HG03175 (cell line): Measurements from ENCODE around the gene ADAMTSL1.

ENCODE experiments used
- ATAC-seq: cut with Tn5 transposase; IDR thresholded peaks from one replicate; pipeline ENCODE4 v1.9.1; 2021; ENCODE audit warnings: mild to moderate bottlenecking, moderate library complexity; ENCODE audit not compliant: unreplicated experiment

The ADAMTSL1 gene

GRCh38 chr9:18554244-18554643 is 80.3 kb downstream of the ADAMTSL1 start:
- ATAC-seq: no peak

GRCh38 chr9:18555105-18555883 is 81.3 kb downstream of the ADAMTSL1 start:
- ATAC-seq: no peak

GRCh38 chr9:18564018-18564880 is 90.3 kb downstream of the ADAMTSL1 start:
- no peak for ATAC-seq

- no peak for ATAC-seq
Observed at GRCh38 chr9:18566121-18566520, 92.2 kb downstream of the ADAMTSL1 start.

GRCh38 chr9:18568973-18569372 is 95.0 kb downstream of the ADAMTSL1 start:
- no peak for ATAC-seq

- ATAC-seq: no peak
Observed at GRCh38 chr9:18569941-18570630, 96.1 kb downstream of the ADAMTSL1 start.

- ATAC-seq: no peak
Observed at GRCh38 chr9:18573021-18573556, 99.1 kb downstream of the ADAMTSL1 start.

- ATAC-seq: no peak
Observed at GRCh38 chr9:18575686-18576085, 101.7 kb downstream of the ADAMTSL1 start.

GRCh38 chr9:18579536-18579935 is 105.6 kb downstream of the ADAMTSL1 start:
- ATAC-seq: no peak

- no peak for ATAC-seq
Observed at GRCh38 chr9:18580151-18580550, 106.2 kb downstream of the ADAMTSL1 start.

GRCh38 chr9:18585996-18586395 is 112.0 kb downstream of the ADAMTSL1 start:
- no peak for ATAC-seq

GRCh38 chr9:18588002-18588401 is 114.0 kb downstream of the ADAMTSL1 start:
- no peak for ATAC-seq

- ATAC-seq: no peak
Observed at GRCh38 chr9:18591261-18591660, 117.3 kb downstream of the ADAMTSL1 start.

- ATAC-seq: no peak
Observed at GRCh38 chr9:18594837-18595236, 120.9 kb downstream of the ADAMTSL1 start.

GRCh38 chr9:18595597-18595996 is 121.6 kb downstream of the ADAMTSL1 start:
- ATAC-seq: no peak

- no peak for ATAC-seq
Observed at GRCh38 chr9:18596920-18597319, 123.0 kb downstream of the ADAMTSL1 start.

- no peak for ATAC-seq
Observed at GRCh38 chr9:18598969-18599368, 125.0 kb downstream of the ADAMTSL1 start.

GRCh38 chr9:18601026-18601425 is 127.1 kb downstream of the ADAMTSL1 start:
- ATAC-seq: no peak

GRCh38 chr9:18601956-18602355 is 128.0 kb downstream of the ADAMTSL1 start:
- ATAC-seq: no peak

GRCh38 chr9:18604767-18605730 is 131.1 kb downstream of the ADAMTSL1 start:
- no peak for ATAC-seq
